Measurements from ENCODE around the gene NFKBIB. TPM values are rescaled to one million over a fixed set of nuclear protein-coding genes. Genes with fewer than 3 reads are reported as not detected.

Gene NFKBIB
- total and polyA plus RNA-seq, 2 donors (not counting 3 experiments of a cell fraction or from before 2014, with no cell fraction given): 25.0 to 30.8 TPM

DNA sequence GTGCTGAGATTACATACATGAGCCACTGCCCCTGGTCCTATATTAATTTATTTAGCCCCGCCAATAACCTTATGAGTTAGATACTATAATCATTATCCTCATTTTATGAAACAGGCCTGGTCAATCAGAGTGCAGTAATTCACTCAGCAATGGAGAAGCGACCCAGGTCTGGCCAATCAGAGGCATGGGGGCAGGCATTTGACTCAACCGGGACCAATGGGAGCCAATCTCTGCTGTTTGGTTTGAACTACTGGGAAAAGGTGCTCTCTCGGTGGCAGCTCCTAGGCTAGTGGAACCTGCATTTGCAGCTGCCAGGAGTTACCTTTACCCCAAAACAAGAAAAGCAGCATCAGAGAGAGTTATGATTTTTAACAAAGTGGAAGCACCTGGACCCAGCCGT lies 6.9 kb upstream of the NFKBIB start:
- Histone ChIP-seq H2AFZ (ENCODE audit: low read depth, low read length) (no peak overlapping the region), H3K36me3 (ENCODE audit: control insufficient read depth in 2 of 2, extremely low read depth in 1 of 2, insufficient read depth in 2 of 2, low read length in 2 of 2) (peaks cover 2 to 17% of the 10 kb centered on the region in 2 experiments), H3K79me2 (ENCODE audit: control insufficient read depth, insufficient read depth, low read length) (no peaks in the 10 kb centered on the region), H4K20me1 (replicated peaks; ENCODE audit: control insufficient read depth, extremely low read depth, insufficient read depth, low read length) (no peaks in the 10 kb centered on the region), H3K4me2 (ENCODE audit: insufficient read depth, low read length) (no peak overlapping the region), H3K27ac (ENCODE audit: insufficient read depth, low read depth, low read length) (no peak overlapping the region), H3K27me3 (ENCODE audit: control insufficient read depth in 2 of 2, insufficient read depth in 2 of 2, low read length in 2 of 2) (no peaks in the 10 kb centered on the region), H3K9ac (replicated peaks; ENCODE audit: extremely low read depth, insufficient read depth, low read length) (no peak overlapping the region), H3K9me3 (replicated peaks; ENCODE audit: control insufficient read depth, insufficient read depth, low read length) (no peaks in the 10 kb centered on the region), H3K4me3 (replicated peaks in 1 of 3; ENCODE audit: insufficient read depth in 1 of 3, low read depth in 1 of 3, low read length in 3 of 3) (no peak overlapping the region), H3K4me1 (ENCODE audit: control insufficient read depth, extremely low read depth, insufficient read depth, low read length) (no peaks in the 10 kb centered on the region), H3K9me1 (replicated peaks; ENCODE audit: control insufficient read depth, extremely low read depth, insufficient read depth, low read length) (no peaks in the 10 kb centered on the region)
- DNase-seq (ENCODE audit: low read depth, low spot score): no peak
- CTCF ChIA-PET: no interaction called here
- FAIRE-seq: no peak
- POLR2A ChIA-PET: no interaction called here
- intact Hi-C loops (cut with micrococcal nuclease) (no loop called here), dilution Hi-C loops (cut with MboI; ENCODE audit: extremely low pct_ligation_motif_present, low sequenced_read_pairs) (no loop called here)
- TF ChIP-seq FOS (IDR thresholded peaks at IDR 0.05; ENCODE audit: borderline replicate concordance, insufficient read depth, low read length) (no peak), JUN (IDR thresholded peaks at IDR 0.05; ENCODE audit: borderline replicate concordance, insufficient read depth, insufficient read length, low read depth) (no peak), GATA2 (IDR thresholded peaks at IDR 0.05; ENCODE audit: insufficient read depth, insufficient read length, low read depth, low read length) (no peak), MAX (IDR thresholded peaks at IDR 0.05; ENCODE audit: insufficient read depth, insufficient read length) (no peak), POLR2AphosphoS5 (IDR thresholded peaks at IDR 0.05; ENCODE audit: insufficient read depth, low read depth, low read length) (no peak), POLR2A (IDR thresholded peaks at IDR 0.05; ENCODE audit: low read depth, low read length) (no peak), EZH2 (IDR thresholded peaks at IDR 0.05; ENCODE audit: borderline replicate concordance, low read depth, low read length, severe bottlenecking) (no peak), MYC (IDR thresholded peaks at IDR 0.05; ENCODE audit: low read depth, low read length) (no peak)
- TF ChIP-seq, protein P1, sequence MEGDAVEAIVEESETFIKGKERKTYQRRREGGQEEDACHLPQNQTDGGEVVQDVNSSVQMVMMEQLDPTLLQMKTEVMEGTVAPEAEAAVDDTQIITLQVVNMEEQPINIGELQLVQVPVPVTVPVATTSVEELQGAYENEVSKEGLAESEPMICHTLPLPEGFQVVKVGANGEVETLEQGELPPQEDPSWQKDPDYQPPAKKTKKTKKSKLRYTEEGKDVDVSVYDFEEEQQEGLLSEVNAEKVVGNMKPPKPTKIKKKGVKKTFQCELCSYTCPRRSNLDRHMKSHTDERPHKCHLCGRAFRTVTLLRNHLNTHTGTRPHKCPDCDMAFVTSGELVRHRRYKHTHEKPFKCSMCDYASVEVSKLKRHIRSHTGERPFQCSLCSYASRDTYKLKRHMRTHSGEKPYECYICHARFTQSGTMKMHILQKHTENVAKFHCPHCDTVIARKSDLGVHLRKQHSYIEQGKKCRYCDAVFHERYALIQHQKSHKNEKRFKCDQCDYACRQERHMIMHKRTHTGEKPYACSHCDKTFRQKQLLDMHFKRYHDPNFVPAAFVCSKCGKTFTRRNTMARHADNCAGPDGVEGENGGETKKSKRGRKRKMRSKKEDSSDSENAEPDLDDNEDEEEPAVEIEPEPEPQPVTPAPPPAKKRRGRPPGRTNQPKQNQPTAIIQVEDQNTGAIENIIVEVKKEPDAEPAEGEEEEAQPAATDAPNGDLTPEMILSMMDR (IDR thresholded peaks at IDR 0.05; ENCODE audit: extremely low read depth in 1 of 2, insufficient read depth in 1 of 2, low read depth in 1 of 2, low read length in 2 of 2): no peak
- BruUV-seq (replicated peaks): no TSS peak

Measured in endothelial cell of umbilical vein (primary cell).